HG03378 (cell line): ENCODE data around the gene EXOC6.
"Not testable (repeated sequence)": the region's sequence is repeated elsewhere in the genome, so short reads cannot be mapped to it uniquely, and the experiment has no call there.

Experiments used
- ATAC-seq: cut with Tn5 transposase; IDR thresholded peaks from one replicate; pipeline ENCODE4 v1.9.1; 2021; ENCODE audit warnings: mild to moderate bottlenecking, moderate library complexity; ENCODE audit not compliant: unreplicated experiment

EXOC6 gene

DNA sequence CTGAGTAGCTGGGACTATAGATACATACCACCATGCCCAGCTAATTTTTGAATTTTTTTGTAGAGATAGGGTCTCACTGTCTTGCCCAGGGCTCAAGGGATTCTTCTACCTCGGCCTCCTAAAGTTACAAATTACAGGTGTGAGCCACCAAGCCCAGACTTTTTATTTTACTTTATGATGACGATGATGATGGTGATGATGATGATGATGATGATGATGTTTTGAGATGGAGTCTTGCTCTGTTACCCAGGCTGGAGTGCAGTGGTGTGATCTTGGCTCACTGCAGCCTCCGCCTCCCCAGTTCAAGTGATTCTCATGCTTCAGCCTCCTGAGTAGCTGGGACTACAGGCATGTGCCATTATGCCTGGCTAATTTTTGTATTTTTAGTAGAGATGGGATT is 252.8 kb downstream of the EXOC6 start:
- ATAC-seq, result not testable (repeated sequence)

DNA sequence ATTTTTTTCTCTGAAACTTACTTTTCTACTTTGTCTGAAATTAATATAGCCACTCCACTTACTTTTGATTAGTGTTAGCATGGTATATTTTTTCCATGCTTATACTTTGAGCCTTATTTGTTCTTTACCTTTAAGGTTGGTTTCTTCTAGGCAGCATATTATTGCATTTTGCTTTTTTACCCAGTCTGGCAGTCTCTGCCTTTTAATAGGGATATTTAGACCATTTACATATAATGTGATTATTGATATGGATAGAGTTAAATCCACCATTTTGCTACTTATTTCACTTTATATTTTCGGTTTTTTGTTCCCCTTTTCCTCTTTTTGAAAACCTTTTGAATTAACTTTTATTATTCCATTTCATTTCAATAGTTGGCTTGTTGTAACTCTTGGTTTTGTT is 255.6 kb downstream of the EXOC6 start:
- ATAC-seq, result no peak

DNA sequence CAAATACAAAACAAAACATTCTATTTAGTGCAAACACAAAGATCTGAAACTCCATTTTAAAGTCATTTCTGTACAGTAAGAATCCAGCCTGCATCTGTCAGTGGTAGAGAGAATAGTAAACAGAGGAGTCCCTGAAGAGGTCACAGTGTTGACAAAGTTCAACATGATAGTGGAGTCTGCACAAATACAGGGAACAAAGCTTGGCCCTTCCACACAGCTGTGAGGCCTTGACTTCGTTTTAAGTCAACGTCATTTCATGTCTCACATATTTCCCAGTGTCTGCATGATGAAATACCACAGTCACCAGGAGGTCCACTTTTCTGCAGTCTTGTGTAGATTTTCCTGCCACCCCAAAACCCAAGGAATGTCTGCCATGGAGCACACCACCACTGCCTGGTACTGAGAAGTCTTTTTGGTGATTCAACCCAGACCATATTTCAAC is 258.3 kb downstream of the EXOC6 start:
- no peak for ATAC-seq
